ENCODE measurements around the gene TAGLN3.

The TAGLN3 gene

GRCh38 chr3:112056451-112056929, 57.8 kb downstream of the TAGLN3 start:
- DNase-seq = no peak

- no peak for DNase-seq
Observed at GRCh38 chr3:112059497-112059896, 60.8 kb downstream of the TAGLN3 start.

- DNase-seq = no peak
Observed at GRCh38 chr3:112061152-112061551, 62.4 kb downstream of the TAGLN3 start.
